Epidermal melanocyte (primary cell): ENCODE measurements around the gene CPEB3.
"Not testable (repeated sequence)": the region's sequence is repeated elsewhere in the genome, so short reads cannot be mapped to it uniquely, and the experiment has no call there.

ENCODE experiments used
- DNase-seq: peaks from one replicate; pipeline ENCODE4 v3.0.0; 2011; ENCODE audit warnings: low spot score; ENCODE audit not compliant: insufficient read length

Gene CPEB3

GRCh38 chr10:92290837-92291615 lies at the start of gene CPEB3, which contains the start of gene MARCHF5:
Gene CPEB3, minus strand, starts transcription at chr10:92291078. Its CDS starts 50,728 bp downstream, at chr10:92240350.
Gene MARCHF5, plus strand, starts transcription at chr10:92291167. Its CDS starts 328 bp downstream, at chr10:92291495.
- peak; percentile 84 for DNase-seq

- not testable (repeated sequence) for DNase-seq
Observed at GRCh38 chr10:92329927-92330326, 39.0 kb upstream of the CPEB3 start.

GRCh38 chr10:92328993-92329392 lies 38.1 kb upstream of the CPEB3 start:
- DNase-seq: no peak

GRCh38 chr10:92327445-92328433 lies 36.9 kb upstream of the CPEB3 start:
- no peak for DNase-seq

DNA sequence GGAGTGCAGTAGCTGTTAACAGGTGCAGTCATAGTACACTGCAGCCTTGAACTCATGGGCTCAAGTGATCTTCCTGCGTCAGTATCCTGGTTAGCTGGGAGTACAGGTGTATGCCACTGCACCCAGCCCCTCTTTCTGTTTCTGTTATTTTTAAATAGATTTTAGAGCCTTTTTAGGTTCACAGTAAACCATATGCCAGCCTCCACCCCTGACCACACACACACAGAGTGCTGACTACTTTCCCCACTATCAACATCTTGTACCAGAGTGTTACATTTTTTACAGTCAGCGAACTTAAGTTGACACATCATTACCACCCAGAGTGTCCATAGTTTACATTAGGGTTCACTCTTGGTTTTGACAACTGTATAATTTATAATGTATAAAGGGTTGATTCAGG lies 32.2 kb upstream of the CPEB3 start:
- no peak for DNase-seq

DNA sequence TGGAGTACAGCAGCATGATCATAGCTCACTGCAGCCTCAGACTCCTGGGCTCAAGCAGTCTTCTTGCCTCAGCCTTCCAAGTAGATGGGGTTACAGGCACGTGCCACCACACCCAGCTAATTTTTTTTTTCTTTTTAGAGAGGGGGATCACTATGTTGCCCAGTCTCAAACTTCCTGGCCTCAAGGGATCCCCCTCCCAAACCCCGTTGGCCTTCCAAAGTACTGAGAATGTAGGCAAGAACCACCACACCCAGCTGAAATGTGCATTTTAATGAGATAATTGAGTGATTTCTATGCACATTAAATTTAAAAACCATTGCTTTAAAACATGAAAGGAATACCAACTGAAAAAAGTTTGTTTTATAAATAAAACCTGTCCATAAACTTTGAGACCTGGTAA lies 25.7 kb upstream of the CPEB3 start:
- no peak for DNase-seq

- DNase-seq: no peak
Observed at GRCh38 chr10:92313750-92314149, 22.9 kb upstream of the CPEB3 start.

- no peak for DNase-seq
Observed at GRCh38 chr10:92309272-92309671, 18.4 kb upstream of the CPEB3 start.

DNA sequence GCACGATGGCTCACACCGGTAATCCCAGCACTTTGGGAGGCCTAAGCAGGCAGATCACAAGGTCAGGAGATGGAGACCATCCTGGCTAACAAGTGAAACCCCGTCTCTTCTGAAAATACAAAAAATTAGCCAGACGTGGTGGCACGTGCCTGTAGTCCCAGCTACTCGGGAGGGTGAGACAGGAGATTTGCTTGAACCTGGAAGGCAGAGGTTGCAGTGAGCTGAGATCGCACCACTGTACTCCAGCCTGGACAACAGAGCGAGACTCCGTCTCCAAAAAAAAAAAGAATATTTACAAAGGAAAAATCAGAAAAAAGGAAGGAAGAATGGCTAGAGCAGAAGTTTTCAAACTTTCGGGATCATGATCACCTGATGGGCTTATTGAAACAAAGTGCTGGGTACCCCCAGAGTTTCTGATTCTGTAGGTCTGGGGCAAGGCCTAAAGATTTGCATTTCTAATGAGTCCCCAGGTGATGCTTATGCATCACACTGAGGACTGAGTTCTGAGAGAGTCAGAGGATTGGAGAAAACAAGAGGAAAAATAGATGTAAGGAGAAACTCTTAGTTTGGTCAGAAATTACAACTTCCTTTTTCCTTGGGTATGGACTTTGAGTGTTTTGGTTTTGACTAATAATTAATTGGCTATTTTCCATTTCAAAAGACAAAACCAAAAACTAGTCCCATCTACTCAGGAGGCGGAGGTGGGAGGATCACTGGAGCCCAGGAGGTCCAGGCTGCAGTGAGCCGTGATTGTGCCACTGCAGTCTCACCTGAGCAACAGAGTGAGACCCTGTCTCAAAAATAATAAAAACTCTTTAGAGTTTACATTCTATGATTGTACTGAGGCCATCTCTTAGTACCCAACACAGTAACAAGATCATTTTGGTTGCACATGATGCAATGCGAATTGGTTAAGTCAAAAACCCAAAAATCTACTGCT lies 14.5 kb upstream of the CPEB3 start:
- DNase-seq: no peak

DNA sequence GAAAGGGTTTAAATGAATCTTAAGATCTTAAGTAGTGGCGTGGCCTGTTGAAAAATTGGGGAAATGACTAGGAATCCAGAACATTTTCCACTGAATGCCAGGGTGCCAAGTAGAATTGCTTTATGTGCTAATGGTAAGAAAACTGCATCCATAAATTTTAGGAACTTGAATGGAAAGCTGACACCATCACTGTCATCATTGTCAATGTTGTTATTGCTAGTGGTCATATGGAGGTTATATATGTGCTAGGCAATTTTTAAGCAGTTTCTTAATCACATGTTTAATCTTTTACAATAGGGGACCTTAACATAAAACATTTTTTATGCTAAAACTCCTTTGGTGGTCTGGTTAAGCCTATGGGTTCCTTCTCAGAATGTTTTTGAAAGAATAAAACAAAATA lies 13.2 kb upstream of the CPEB3 start:
- no peak for DNase-seq

- DNase-seq: no peak
Observed at GRCh38 chr10:92303096-92303495, 12.2 kb upstream of the CPEB3 start.

DNA sequence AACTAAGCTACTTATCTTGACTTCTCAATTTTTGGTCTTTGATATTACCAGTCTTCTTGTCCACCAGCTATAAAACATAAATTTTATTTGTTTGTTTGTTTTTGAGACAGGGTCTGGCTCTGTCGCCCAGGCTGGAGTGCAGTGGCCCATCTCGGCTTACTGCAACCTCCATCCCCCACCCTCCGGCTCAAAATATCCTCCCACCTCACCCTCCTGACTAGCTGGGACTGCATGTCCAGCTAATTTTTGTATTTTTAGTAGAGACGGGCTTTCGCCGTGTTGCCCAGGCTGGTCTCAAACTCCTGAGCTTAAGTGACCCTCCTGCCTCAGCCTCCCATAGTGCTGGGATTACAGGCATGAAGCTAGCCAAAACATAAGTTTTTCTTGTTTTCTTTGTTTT lies 7.6 kb upstream of the CPEB3 start:
- DNase-seq: no peak

GRCh38 chr10:92291921-92292845 lies 1.3 kb upstream of the CPEB3 start:
- DNase-seq: peak; percentile 44

DNA sequence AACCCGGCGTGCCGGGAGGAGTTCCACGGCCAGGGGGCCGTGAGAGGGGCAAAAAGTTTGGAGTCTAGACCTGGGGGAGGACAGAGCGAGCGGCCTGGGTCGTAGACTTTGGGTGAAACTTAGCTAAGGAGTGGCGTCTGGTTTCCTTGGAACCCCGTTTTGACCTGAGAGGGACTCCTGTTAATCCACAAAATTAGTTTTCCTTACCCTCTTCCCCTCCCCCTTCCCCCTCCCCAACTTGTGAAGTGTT lies 663 bp upstream of the CPEB3 start:
- DNase-seq: no peak

DNA sequence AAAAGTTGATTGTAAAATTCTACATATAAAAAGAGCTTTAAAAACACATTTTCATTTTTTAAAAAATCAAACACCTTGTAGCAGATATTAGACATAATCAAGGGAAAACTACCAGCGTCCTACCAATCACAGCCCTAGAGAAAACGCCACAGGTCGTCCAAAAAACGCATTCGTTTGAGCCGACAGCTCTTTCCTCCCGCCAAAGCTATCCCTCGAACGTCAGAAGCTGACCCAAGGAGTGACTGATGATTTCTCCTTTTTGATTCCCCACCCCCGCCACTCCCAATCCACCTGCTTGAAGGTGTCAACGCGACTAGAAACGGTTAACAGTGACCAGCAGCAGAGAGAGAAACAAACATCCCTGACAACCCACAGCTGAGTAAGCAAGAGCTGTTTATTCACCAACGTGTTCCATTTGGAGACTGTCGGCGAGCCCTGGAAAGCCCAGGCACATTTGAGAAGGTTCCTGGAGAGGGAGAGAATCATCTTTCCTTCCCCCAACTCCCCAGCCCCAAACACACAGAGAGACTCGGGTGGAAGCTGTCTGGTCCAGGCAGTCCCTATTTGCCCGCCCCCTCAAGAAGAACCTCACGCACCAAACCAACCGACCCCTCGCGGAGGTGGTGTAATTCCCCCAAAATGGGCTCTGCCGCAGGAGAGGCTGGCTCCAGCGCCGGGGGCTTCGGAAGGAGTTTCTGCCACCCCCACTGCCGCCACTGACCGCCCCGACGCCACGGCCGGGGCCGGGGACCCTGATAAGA lies 622 bp downstream of the CPEB3 start:
- no peak for DNase-seq

- DNase-seq: no peak
Observed at GRCh38 chr10:92284112-92284704, 6.7 kb downstream of the CPEB3 start.

- no peak for DNase-seq
Observed at GRCh38 chr10:92278996-92279696, 11.7 kb downstream of the CPEB3 start.

GRCh38 chr10:92274071-92274470 lies 16.8 kb downstream of the CPEB3 start:
- DNase-seq: no peak

GRCh38 chr10:92268748-92269147 lies 22.1 kb downstream of the CPEB3 start:
- no peak for DNase-seq
